GM12865 (cell line): Measurements from ENCODE around the gene NAALAD2.
"Not testable (repeated sequence)": the region's sequence is repeated elsewhere in the genome, so short reads cannot be mapped to it uniquely, and the experiment has no call there.

Source experiments
- DNase-seq: peaks from one replicate; pipeline ENCODE4 v3.0.0; 2010; ENCODE audit warnings: low read depth
- H3K4me3 ChIP-seq: 2 replicates; pipeline ENCODE4 v1.5.1; 2011; ENCODE audit warnings: mild to moderate bottlenecking, low read depth, low read length, control low read depth
- CTCF ChIP-seq: IDR thresholded peaks from 2 replicates; pipeline ENCODE4 v1.5.1; 2011; ENCODE audit warnings: low read length, control low read depth, low read depth, inconsistent platforms; ENCODE audit not compliant: insufficient read depth; ENCODE audit errors: missing control alignments

Gene NAALAD2

DNA sequence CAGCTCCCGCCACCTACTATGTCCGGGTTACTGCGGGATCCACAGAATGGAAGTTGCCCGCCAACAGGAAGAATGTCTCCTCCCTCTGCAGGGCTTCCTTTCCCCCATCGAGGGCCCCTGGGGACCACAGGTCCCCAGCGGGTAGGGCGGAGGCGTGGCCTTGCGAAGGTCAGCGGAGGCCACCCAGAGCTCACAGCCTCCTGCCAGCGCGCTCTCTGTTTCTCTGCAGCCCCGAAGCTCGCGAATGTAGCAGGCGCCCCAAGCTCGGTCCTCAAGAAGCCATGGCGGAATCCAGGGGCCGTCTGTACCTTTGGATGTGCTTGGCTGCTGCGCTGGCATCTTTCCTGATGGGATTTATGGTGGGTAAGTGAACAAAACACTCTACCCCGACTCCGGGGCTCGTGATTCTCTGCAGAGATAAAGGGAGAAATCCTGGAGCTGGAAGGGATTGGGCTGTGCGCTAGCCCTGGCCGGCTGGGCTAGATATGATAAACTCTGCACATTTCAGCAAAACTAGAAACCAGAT lies at the start of gene NAALAD2:
Gene NAALAD2, plus strand, starts transcription at position 186 of the 526 bp plus-strand sequence. Its CDS starts 96 bp downstream, at position 282.
- DNase-seq = peak; percentile 44
- no peak for TF ChIP-seq CTCF
- peak within 1 kb of the TSS; percentile 34 for H3K4me3 ChIP-seq

DNA sequence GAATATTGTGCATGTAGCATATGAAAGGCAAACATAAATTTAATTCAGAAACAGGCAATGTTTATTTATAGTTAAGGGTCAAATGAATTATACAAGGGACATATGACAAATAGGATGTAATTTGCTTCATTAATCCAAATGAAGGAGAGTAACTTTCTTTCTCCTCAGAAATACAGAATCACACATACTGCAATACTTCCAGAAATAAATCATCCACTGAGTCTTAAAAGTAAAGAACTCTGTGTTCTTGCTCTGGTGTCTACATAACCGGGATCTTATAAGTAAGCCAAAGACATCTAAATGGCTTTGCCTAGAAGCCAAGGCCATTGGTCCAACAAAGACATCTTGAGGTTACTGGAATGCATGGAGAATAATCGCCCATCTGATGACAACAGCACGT lies 48.8 kb upstream of the NAALAD2 start, which contains the start of gene UBTFL1:
Gene UBTFL1, plus strand, starts transcription at position 301 of the 400 bp plus-strand sequence. Its CDS starts 0 bp downstream, at position 301.
- not testable (repeated sequence) for H3K4me3 ChIP-seq, DNase-seq

GRCh38 chr11:90088731-90089130 lies 45.7 kb upstream of the NAALAD2 start:
- not testable (repeated sequence) for DNase-seq, H3K4me3 ChIP-seq

DNA sequence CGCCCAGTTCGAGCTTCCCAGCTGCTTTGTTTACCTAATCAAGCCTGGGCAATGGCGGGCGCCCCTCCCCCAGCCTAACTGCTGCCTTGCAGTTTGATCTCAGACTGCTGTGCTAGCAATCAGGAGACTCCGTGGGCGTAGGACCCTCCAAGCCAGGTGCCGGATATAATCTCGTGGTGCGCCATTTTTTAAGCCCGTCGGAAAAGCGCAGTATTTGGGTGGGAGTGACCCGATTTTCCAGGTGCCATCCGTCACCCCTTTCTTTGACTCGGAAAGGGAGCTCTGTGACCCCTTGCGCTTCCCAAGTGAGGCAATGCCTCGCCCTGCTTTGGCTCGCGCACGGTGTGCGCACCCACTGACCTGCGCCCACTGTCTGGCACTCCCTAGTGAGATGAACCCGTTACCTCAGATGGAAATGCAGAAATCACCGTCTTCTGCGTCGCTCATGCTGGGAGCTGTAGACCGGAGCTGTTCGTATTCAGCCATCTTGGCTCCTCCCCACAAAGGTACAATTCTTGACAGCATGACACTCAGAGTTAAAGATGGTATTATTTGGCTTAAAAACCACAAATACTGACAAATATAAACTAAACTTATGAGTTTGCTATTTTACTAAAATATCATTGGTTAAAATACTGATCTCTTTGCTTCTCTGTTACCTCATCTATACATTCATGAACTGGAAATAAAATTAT lies 39.1 kb upstream of the NAALAD2 start:
- not testable (repeated sequence) for H3K4me3 ChIP-seq, DNase-seq

GRCh38 chr11:90098261-90098660 lies 36.2 kb upstream of the NAALAD2 start:
- not testable (repeated sequence) for DNase-seq, H3K4me3 ChIP-seq

DNA sequence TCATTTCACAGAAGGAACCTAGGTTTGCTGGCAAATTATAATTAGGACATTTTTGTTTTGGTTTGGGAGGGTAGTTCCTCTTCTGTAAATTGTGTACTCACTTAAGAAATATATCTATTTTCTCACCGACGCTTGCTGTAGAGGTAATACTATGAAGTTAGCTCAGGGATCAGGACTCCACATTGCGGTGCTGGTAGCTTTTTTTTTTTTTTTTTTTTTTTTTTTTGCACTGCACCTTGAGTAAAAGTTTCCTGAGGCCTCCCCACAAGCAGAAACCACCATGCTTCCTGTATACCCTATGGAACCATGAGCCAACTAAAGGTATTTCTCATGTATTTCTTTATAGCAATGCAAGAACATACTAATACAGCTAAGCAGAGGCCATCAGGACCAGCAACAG lies 34.0 kb upstream of the NAALAD2 start:
- TF ChIP-seq CTCF = no peak
- no peak overlapping the region for H3K4me3 ChIP-seq
- DNase-seq = no peak

- no peak overlapping the region for H3K4me3 ChIP-seq
- no peak for DNase-seq
- no peak for TF ChIP-seq CTCF
Observed at GRCh38 chr11:90113541-90113940, 20.9 kb upstream of the NAALAD2 start.

DNA sequence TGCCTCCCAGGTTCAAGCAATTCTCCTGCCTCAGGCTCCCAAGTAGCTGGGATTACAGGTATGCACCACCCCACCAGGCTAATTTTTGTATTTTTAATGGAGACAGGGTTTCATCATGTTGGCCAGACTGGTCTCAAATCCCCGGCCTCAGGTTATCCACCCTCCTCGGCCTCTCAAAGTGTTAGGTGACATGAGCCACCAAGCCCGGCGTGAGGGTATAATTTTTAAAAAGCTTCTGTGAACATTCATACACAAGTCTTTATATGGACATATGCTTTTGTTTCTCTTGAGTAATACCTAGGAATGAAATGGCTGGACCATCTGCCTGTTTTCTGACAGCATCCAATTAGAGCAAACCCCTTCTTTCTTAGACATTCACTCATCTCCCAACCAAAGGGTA lies 14.3 kb upstream of the NAALAD2 start:
- DNase-seq = no peak
- no peak for TF ChIP-seq CTCF
- H3K4me3 ChIP-seq = no peak overlapping the region

- DNase-seq = no peak
- no peak overlapping the region for H3K4me3 ChIP-seq
- no peak for TF ChIP-seq CTCF
Observed at GRCh38 chr11:90124371-90124770, 10.1 kb upstream of the NAALAD2 start.
